ENCODE results near the gene TOPBP1. TPM values are rescaled to one million over a fixed set of nuclear protein-coding genes. Genes with fewer than 3 reads are reported as not detected.
"Not testable (repeated sequence)": the region's sequence is repeated elsewhere in the genome, so short reads cannot be mapped to it uniquely, and the experiment has no call there.

TOPBP1 gene
- total RNA-seq, 6 experiments from 2014 or later = 14.5 to 24.7 (median 22.7) TPM

DNA sequence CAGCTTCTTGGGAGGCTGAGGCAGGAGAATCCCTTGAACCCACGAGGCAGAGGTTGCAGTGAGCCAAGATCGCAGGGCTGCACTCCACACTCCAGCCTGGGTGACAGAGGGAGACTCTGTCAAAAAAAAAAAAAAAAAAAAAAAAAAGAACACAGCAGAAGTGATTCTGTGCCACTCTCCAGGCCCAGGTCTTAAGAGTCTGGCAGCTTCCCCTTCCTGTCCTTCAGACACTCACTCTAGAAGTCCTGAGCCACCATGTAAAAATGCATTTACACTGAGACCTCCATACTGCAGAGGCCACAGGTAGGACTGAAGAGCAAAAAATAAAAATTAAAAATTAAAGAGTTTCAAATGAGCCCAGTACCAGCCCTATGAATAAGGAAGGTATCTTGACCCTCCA lies 100.1 kb downstream of the TOPBP1 start:
- no peaks in the 10 kb centered on the region; the same call in 1 of the 2 replicates for H3K27me3 Mint-ChIP-seq (ENCODE audit: insufficient read depth)
- no peak overlapping the region for H3K4me3 Mint-ChIP-seq
- H3K27ac Mint-ChIP-seq = no peak overlapping the region
- H3K36me3 Mint-ChIP-seq (ENCODE audit: low read depth) = no peaks in the 10 kb centered on the region
- H3K4me1 Mint-ChIP-seq (ENCODE audit: low read depth) = peaks cover 21% of the 10 kb centered on the region
- peaks cover 5% of the 10 kb centered on the region for H3K9me3 Mint-ChIP-seq
- DNase-seq = no peak
- TF ChIP-seq, protein P1, sequence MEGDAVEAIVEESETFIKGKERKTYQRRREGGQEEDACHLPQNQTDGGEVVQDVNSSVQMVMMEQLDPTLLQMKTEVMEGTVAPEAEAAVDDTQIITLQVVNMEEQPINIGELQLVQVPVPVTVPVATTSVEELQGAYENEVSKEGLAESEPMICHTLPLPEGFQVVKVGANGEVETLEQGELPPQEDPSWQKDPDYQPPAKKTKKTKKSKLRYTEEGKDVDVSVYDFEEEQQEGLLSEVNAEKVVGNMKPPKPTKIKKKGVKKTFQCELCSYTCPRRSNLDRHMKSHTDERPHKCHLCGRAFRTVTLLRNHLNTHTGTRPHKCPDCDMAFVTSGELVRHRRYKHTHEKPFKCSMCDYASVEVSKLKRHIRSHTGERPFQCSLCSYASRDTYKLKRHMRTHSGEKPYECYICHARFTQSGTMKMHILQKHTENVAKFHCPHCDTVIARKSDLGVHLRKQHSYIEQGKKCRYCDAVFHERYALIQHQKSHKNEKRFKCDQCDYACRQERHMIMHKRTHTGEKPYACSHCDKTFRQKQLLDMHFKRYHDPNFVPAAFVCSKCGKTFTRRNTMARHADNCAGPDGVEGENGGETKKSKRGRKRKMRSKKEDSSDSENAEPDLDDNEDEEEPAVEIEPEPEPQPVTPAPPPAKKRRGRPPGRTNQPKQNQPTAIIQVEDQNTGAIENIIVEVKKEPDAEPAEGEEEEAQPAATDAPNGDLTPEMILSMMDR (IDR thresholded peaks at IDR 0.05) = no peak

DNA sequence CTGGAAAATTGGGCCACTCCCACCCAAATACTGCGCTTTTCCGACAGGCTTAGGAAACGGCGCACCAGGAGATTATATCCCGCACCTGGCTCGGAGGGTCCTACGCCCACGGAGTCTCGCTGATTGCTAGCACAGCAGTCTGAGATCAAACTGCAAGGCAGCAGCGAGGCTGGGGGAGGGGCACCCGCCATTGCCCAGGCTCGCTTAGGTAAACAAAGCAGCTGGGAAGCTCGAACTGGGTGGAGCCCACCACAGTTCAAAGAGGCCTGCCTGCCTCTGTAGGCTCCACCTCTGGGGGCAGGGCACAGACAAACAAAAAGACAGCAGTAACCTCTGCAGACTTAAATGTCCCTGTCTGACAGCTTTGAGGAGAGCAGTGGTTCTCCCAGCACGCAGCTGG lies 110.2 kb downstream of the TOPBP1 start:
- not testable (repeated sequence) for H3K27ac Mint-ChIP-seq; H3K27me3 Mint-ChIP-seq (ENCODE audit: insufficient read depth); DNase-seq; H3K4me3 Mint-ChIP-seq; H3K9me3 Mint-ChIP-seq; H3K36me3 Mint-ChIP-seq (ENCODE audit: low read depth)
- peaks cover 26% of the 10 kb centered on the region for H3K4me1 Mint-ChIP-seq (ENCODE audit: low read depth)

Other genes starting within 250 kb of the TOPBP1 start
- gene CDV3, start 88.3 kb downstream of the TOPBP1 start, total RNA-seq (2021; fragmentation: NEBNext Ultra II Directional; extraction: Animal tissue kit (Norgen Biotek cat#: 25700)) = 100 to 1,000 TPM; 163 to 208 (median 184) TPM
- under 1 TPM in 5 of 6 experiments, not detected in 1; under 0.01 to 0.13 (median 0.02) TPM for gene TF, start 84.5 kb upstream of the TOPBP1 start, total RNA-seq (2021; fragmentation: NEBNext Ultra II Directional; extraction: Animal tissue kit (Norgen Biotek cat#: 25700))
- 100 to 1,000 TPM in 3 of 6 experiments, 10 to 100 TPM in 3; 94.3 to 130 (median 99.4) TPM for gene SRPRB, start 143.9 kb upstream of the TOPBP1 start, total RNA-seq (2021; fragmentation: NEBNext Ultra II Directional; extraction: Animal tissue kit (Norgen Biotek cat#: 25700))
- 1 to 10 TPM; 1.6 to 5.4 (median 2.1) TPM for gene RAB6B, start 233.9 kb upstream of the TOPBP1 start, total RNA-seq (2021; fragmentation: NEBNext Ultra II Directional; extraction: Animal tissue kit (Norgen Biotek cat#: 25700))

All from HFFc6 (cell line).